ENCODE data around the gene PEPD.

The PEPD gene

DNA sequence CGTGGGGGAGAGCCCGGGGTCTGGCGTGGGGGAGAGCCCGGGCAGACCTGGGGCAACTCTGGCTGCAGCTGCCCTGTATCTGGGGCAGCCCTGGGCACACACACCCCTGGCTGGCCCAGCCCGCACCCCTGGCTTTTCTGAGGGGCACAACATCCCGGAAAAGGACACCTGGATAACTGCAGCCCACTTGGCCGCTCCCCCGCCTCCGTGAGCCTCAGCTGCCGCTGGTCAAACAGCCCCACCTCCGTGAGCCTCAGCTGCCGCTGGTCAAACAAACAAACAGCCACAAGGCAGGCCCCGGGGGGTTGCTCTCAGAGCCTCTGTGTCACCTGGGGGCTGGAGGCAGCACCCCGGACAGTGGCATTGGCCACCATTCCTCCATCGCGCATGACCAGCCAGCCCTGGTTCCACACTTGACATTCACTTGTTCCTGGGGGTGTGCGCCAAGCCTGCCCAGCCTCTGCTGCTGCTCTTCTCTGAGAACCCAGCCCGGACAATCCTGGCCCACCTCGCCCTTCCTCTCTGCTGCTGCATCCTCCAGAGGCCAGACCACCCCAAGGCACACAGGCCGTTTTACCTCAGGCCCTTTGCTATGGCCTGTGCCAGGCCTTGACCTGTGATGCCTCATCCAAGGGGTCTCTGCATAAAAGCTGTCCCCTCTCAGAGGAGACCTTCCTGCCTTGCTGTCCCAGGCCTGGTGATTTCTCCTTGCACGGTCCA lies 128.1 kb downstream of the PEPD start:
- TF ChIP-seq CTCF (IDR thresholded peaks at IDR 0.05; ENCODE audit: extremely low read depth, missing control alignments): no peak
- DNase-seq (ENCODE audit: low spot score): no peak

DNA sequence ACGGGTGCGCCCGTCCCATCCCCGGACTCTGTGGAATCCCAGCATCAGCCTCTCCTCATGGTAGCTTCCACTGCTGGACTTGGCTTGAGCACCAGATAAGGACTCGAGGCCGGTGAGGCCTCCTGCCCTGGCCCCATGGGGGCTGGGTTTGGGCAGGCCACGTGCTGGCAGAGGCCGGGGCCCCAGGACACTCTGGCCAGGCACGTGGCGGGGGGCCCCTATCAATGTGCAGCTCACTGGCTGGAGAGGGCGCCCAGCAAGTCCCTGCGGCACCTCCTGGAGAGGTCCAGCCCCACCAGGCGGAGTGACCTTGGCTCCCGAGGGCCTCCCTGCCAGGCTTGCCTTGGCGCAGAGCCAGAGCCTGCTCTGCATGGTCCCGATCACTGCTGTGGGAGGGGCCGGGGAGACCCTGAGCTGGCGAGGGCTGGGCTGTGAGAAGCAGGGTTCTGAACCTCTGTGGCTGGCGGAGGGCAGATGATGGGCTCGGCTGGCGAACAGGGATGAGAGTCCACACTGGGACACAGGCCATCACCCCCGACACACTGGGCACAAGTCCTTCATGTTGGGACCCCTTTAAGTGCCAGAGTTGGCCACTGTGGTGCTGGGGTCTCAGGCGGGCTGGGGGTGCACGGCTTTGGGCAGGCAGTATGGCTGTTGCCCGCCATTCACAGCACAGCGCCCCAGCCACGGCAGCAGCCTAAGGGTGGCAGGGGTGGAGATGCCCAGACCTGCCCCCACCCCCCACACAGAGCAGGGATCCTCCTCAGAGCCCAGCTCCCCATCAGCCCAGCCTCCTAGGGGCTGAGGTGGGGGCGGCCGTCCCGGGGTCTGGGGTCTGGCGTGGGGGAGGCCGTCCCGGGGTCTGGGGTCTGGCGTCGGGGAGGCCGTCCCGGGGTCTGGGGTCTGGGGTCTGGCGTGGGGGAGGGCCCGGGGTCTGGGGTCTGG lies 129.0 kb downstream of the PEPD start:
- DNase-seq (ENCODE audit: low spot score): no peak
- TF ChIP-seq CTCF (IDR thresholded peaks at IDR 0.05; ENCODE audit: extremely low read depth, missing control alignments): no peak

- no peak for TF ChIP-seq CTCF (IDR thresholded peaks at IDR 0.05; ENCODE audit: extremely low read depth, missing control alignments)
- DNase-seq (ENCODE audit: low spot score): no peak
Observed at GRCh38 chr19:33391631-33392249, 129.9 kb downstream of the PEPD start.

DNA sequence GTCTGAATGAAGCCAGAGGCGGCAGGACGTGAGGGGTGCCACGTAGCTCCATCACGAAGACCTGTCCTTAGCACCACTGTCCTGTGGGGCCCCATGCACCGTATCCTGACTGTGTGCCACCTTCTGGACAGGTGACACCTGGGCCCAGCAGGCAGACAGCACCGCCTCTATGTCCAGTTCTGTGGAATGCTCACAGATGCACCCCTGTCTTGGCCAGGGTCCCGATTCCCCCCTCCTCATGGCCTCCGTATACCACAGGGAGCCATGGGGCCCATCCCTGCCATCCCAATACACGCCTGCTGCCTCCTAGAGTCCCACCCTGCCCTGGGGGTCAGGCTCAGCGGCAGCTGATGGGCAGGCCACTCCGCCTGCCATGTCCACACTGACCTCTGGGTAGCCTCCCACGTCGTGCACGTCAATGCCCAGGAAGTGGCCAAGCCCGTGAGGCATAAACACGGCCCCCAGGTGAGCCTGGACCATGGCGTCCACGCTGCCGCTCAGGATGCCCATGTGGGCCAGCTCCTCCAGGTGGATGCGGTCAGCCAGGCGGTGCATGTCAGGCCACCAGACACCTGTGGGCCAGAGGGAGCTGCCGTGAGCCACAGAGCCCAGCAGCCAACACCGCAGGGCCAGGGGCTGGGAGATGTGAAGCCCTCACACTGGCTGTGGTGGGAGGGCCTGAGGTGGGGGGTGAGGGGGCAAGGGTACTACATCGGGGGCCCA lies 130.5 kb downstream of the PEPD start:
- no peak for DNase-seq (ENCODE audit: low spot score)
- TF ChIP-seq CTCF (IDR thresholded peaks at IDR 0.05; ENCODE audit: extremely low read depth, missing control alignments): no peak

- no peak for TF ChIP-seq CTCF (IDR thresholded peaks at IDR 0.05; ENCODE audit: extremely low read depth, missing control alignments)
- DNase-seq (ENCODE audit: low spot score): no peak
Observed at GRCh38 chr19:33390101-33390907, 131.3 kb downstream of the PEPD start.

GRCh38 chr19:33389421-33390100 lies 132.0 kb downstream of the PEPD start:
- no peak for DNase-seq (ENCODE audit: low spot score)
- TF ChIP-seq CTCF (IDR thresholded peaks at IDR 0.05; ENCODE audit: extremely low read depth, missing control alignments): no peak
